ENCODE data around the gene NPC2.

- TF ChIP-seq EZH2 (IDR thresholded peaks at IDR 0.05; ENCODE audit: insufficient read depth, poor library complexity, severe bottlenecking) (no peak), EZH2phosphoT487 (IDR thresholded peaks at IDR 0.05; ENCODE audit: insufficient read depth, low read depth) (no peak)
Observed at GRCh38 chr14:74507085-74507484, 14.0 kb upstream of the NPC2 start.
